IPS-18a (cell line): ENCODE data around the gene HOXD12.
A peak's percentile ranks its signal among the peaks of the same experiment; 100 is the strongest.

Experiments used
- H3K27ac ChIP-seq: one replicate; pipeline ENCODE4 v1.5.1; 2013; ENCODE audit warnings: low read length
- H3K27me3 ChIP-seq: one replicate; pipeline ENCODE4 v1.6.1; 2013; ENCODE audit warnings: mild to moderate bottlenecking, low read length; ENCODE audit not compliant: control insufficient read depth, insufficient read depth
- H3K36me3 ChIP-seq: one replicate; pipeline ENCODE4 v1.6.1; 2013; ENCODE audit warnings: low read depth, low read length; ENCODE audit not compliant: control insufficient read depth
- H3K4me1 ChIP-seq: one replicate; pipeline ENCODE4 v1.6.1; 2013; ENCODE audit warnings: low read depth, low read length; ENCODE audit not compliant: control insufficient read depth
- H3K4me3 ChIP-seq: one replicate; pipeline ENCODE4 v1.5.1; 2013; ENCODE audit warnings: low read length
- H3K9ac ChIP-seq: one replicate; pipeline ENCODE4 v1.6.1; 2013; ENCODE audit warnings: mild to moderate bottlenecking, low read length, moderate library complexity
- H3K9me3 ChIP-seq: one replicate; pipeline ENCODE4 v1.6.1; 2013; ENCODE audit warnings: low read depth, low read length; ENCODE audit not compliant: control insufficient read depth

HOXD12 gene

DNA sequence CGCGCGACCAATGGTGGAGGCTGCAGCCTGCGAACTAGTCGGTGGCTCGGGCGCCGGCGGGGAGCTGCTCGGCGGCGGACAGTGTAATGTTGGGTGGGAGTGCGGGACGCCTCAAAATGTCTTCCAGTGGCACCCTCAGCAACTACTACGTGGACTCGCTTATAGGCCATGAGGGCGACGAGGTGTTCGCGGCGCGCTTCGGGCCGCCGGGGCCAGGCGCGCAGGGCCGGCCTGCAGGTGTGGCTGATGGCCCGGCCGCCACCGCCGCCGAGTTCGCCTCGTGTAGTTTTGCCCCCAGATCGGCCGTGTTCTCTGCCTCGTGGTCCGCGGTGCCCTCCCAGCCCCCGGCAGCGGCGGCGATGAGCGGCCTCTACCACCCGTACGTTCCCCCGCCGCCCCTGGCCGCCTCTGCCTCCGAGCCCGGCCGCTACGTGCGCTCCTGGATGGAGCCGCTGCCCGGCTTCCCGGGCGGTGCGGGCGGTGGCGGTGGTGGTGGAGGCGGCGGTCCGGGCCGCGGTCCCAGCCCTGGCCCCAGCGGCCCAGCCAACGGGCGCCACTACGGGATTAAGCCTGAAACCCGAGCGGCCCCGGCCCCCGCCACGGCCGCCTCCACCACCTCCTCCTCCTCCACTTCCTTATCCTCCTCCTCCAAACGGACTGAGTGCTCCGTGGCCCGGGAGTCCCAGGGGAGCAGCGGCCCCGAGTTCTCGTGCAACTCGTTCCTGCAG lies 23.3 kb downstream of the HOXD12 start, which contains the start of gene HOXD9:
TSS of gene HOXD9 (plus strand) at position 37 of the 728 bp plus-strand sequence. CDS start at position 87, 50 bp downstream.
- peaks cover 8% of the 10 kb centered on the region for H3K9me3 ChIP-seq
- H3K9ac ChIP-seq, result no peak within 1 kb of the TSS
- no peaks in the 10 kb centered on the region for H3K36me3 ChIP-seq
- H3K27ac ChIP-seq, result no peak within 1 kb of the TSS
- H3K4me3 ChIP-seq, result peak within 1 kb of the TSS; percentile 24
- H3K4me1 ChIP-seq, result peaks cover 5% of the 10 kb centered on the region
- peaks cover 100% of the 10 kb centered on the region for H3K27me3 ChIP-seq

GRCh38 chr2:176123411-176124109 lies 24.0 kb downstream of the HOXD12 start:
- Histone ChIP-seq H3K27ac (no peak overlapping the region), H3K27me3 (peaks cover 100% of the 10 kb centered on the region), H3K4me1 (peaks cover 8% of the 10 kb centered on the region), H3K9ac (no peak overlapping the region), H3K9me3 (peaks cover 8% of the 10 kb centered on the region), H3K36me3 (no peaks in the 10 kb centered on the region), H3K4me3 (no peak overlapping the region)

DNA sequence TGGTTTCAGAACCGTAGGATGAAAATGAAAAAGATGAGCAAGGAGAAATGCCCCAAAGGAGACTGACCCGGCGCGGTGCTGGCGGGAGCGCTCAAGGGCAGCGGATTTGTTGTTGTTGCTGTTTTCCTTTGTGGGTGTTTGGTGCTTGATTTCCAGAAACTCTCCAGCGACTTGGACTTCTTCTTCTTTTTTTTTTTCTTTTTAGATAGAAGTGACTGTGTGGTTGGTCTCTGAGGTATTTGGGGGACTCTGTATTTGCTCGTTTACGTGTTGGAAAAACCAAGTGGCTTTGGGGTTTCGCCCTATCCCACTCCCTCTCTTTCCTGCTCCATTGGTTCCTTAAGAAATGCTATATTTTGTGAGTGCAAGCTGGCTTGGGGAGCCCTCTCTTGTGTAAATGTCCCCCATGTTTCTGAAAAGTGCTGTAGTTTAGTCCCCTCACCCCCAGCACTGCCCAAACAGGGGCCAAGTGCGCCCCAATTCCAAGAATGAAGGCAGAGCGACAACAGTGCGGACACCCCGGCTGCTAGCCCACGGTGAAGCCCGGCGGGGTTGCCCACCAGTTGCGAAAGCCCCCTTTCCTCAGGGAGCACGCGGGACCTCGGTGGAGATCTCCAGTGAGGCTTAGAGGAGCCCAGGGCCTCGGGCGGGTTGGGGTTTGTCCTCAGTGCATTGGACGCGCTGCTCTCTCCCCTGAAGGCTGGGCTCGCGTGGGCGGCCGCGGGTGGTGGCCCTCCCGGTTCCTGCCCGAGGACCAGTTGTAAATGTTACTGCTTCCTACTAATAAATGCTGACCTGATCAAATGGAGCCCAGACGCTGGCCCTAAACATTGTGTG lies 24.7 kb downstream of the HOXD12 start:
- no peak overlapping the region for H3K27ac ChIP-seq
- H3K9ac ChIP-seq, result no peak overlapping the region
- H3K27me3 ChIP-seq, result peaks cover 100% of the 10 kb centered on the region
- no peak overlapping the region for H3K4me3 ChIP-seq
- no peaks in the 10 kb centered on the region for H3K36me3 ChIP-seq
- peaks cover 9% of the 10 kb centered on the region for H3K4me1 ChIP-seq
- H3K9me3 ChIP-seq, result peaks cover 8% of the 10 kb centered on the region

GRCh38 chr2:176124947-176125771 lies 25.6 kb downstream of the HOXD12 start:
- no peak overlapping the region for H3K9ac ChIP-seq
- H3K4me3 ChIP-seq, result no peak overlapping the region
- peaks cover 8% of the 10 kb centered on the region for H3K9me3 ChIP-seq
- no peak overlapping the region for H3K27ac ChIP-seq
- no peaks in the 10 kb centered on the region for H3K36me3 ChIP-seq
- H3K27me3 ChIP-seq, result peaks cover 100% of the 10 kb centered on the region
- H3K4me1 ChIP-seq, result peaks cover 9% of the 10 kb centered on the region

DNA sequence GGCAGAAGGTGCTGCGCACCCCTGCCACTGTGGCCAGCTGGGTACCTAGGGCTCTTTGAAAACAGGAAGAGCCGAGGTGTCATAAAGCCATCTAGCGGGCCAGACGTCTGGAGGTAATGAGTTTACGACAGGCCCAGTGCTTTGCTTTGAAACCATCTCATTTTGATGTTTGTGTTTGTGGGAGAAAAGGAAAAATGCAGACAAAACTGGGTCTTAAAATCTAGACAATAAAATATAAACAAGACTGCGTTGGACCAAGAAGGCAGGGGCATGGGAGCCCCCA lies 26.1 kb downstream of the HOXD12 start:
- Histone ChIP-seq H3K9me3 (peaks cover 5% of the 10 kb centered on the region), H3K4me3 (no peak overlapping the region), H3K4me1 (peaks cover 9% of the 10 kb centered on the region), H3K27ac (no peak overlapping the region), H3K9ac (no peak overlapping the region), H3K36me3 (no peaks in the 10 kb centered on the region), H3K27me3 (peaks cover 100% of the 10 kb centered on the region)

- Histone ChIP-seq H3K27me3 (peaks cover 100% of the 10 kb centered on the region), H3K4me1 (peaks cover 4% of the 10 kb centered on the region), H3K4me3 (no peak overlapping the region), H3K27ac (no peak overlapping the region), H3K36me3 (no peaks in the 10 kb centered on the region), H3K9me3 (no peaks in the 10 kb centered on the region), H3K9ac (no peak overlapping the region)
Measured at GRCh38 chr2:176126929-176127773, 27.6 kb downstream of the HOXD12 start.

DNA sequence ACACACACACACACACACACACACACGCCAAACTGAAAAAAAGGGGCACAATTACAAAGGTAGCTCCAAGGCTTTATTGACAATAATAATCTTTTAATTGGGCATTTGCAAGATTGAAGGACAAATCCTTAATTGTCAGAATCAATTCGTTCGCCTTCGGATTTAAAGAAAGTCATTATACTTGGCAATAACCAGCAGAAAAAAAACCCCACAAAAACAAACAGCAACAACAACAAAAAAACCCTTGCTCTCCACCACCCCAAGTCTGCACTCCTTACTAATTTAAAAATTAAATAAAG lies 28.1 kb downstream of the HOXD12 start:
- Histone ChIP-seq H3K9ac (no peak overlapping the region), H3K27me3 (peaks cover 100% of the 10 kb centered on the region), H3K27ac (no peak overlapping the region), H3K36me3 (no peaks in the 10 kb centered on the region), H3K9me3 (no peaks in the 10 kb centered on the region), H3K4me3 (peak overlapping the region; percentile 10), H3K4me1 (peaks cover 4% of the 10 kb centered on the region)

- Histone ChIP-seq H3K4me1 (peaks cover 4% of the 10 kb centered on the region), H3K9ac (no peak overlapping the region), H3K27me3 (peaks cover 100% of the 10 kb centered on the region), H3K9me3 (no peaks in the 10 kb centered on the region), H3K4me3 (peak overlapping the region; percentile 10), H3K27ac (no peak overlapping the region), H3K36me3 (no peaks in the 10 kb centered on the region)
Measured at GRCh38 chr2:176128172-176128981, 28.8 kb downstream of the HOXD12 start.

DNA sequence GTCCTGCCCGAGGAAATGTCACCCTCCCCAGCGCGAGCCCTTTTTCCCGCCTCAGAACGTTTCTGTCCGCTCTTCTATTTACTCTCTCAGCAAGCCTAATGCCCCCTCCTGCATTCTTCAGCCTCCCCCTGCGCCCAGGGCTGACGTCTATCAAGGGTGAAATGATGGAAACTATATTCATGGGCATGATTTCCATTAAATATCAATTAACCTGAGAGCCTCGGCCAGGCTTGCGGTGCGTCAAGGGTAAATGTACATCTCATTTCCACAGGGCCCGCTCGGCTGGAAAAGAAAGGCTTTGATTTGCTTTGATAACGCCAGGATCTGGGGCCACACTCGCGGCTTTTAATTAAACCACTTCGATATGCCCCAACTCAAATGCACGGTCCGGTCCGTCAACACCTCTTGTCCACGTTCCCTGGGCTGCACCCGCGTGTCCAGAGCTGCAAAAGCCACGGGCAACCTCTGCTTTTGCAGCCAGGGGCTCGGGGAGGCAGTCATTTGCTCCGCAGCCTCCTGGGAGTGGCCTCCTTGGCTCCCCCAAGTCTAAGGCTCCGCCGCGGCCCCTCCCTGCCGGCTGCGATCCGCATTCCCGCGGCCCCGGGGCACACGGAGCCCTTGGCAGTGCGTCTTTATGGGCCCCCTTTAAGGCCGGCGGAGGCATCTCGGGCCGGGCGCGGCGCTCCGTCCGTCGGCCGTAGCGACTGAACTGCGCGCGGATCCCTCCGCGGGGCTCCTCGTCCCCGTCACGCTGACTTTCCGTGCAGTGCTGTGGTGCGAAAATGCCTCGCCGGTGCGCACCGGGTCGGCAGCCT lies 29.6 kb downstream of the HOXD12 start, which contains the start of gene HOXD8:
TSS of gene HOXD8 (plus strand) at position 724 of the 815 bp plus-strand sequence. CDS start 662 bp downstream, outside the sequence.
- peaks cover 4% of the 10 kb centered on the region for H3K4me1 ChIP-seq
- H3K9me3 ChIP-seq, result no peaks in the 10 kb centered on the region
- peaks cover 100% of the 10 kb centered on the region for H3K27me3 ChIP-seq
- peak within 1 kb of the TSS; percentile 10 for H3K4me3 ChIP-seq
- no peaks in the 10 kb centered on the region for H3K36me3 ChIP-seq
- H3K27ac ChIP-seq, result no peak within 1 kb of the TSS
- H3K9ac ChIP-seq, result no peak within 1 kb of the TSS
